Kidney (tissue), 14 donors: ENCODE measurements around the gene POLR1C. TPM values are rescaled to one million over a fixed set of nuclear protein-coding genes. Genes with fewer than 3 reads are reported as not detected.

ENCODE experiments used
- DNase-seq, 5 donors: peaks; one replicate each; pipeline ENCODE4 v3.0.0-alpha.2; 2013 to 2020
- FAIRE-seq: peaks from 2 replicates; lab custom pipeline; 2012; peaks lifted over from hg19 to GRCh38; lab: Jason Lieb, UNC
- H3K27ac ChIP-seq, 2 donors: one replicate each; pipeline ENCODE4 v1.7.0; 2013; ENCODE audit warnings: low read depth in 2 of 2, low read length in 2 of 2, inconsistent platforms in 1 of 2
- H3K27me3 ChIP-seq: one replicate; pipeline ENCODE4 v1.7.1; 2013; ENCODE audit warnings: low read length, inconsistent platforms; ENCODE audit not compliant: control insufficient read depth, insufficient read depth
- H3K36me3 ChIP-seq, 3 donors: one replicate each; pipeline versions ENCODE4 v1.7.0 to v1.7.1; 2013; ENCODE audit warnings: low read length in 3 of 3, control low read depth in 1 of 3, inconsistent platforms in 1 of 3; ENCODE audit not compliant: insufficient read depth in 3 of 3, control insufficient read depth in 2 of 3
- H3K4me1 ChIP-seq, 3 donors: one replicate each; pipeline versions ENCODE4 v1.7.0 to v1.7.1; 2013; ENCODE audit warnings: low read length in 3 of 3, inconsistent platforms in 1 of 3, low read depth in 1 of 3; ENCODE audit not compliant: control insufficient read depth in 2 of 3, insufficient read depth in 2 of 3
- H3K4me3 ChIP-seq, 3 donors: one replicate each; pipeline versions ENCODE4 v1.7.0 to v1.8.1; 2013; ENCODE audit warnings: low read length in 3 of 3, control low read depth in 1 of 3, inconsistent platforms in 1 of 3
- H3K9ac ChIP-seq, 3 donors: one replicate each; pipeline versions ENCODE4 v1.7.0 to v1.7.1; 2013; ENCODE audit warnings: low read length in 3 of 3, control low read depth in 1 of 3, inconsistent platforms in 1 of 3
- H3K9me3 ChIP-seq, 3 donors: one replicate each; pipeline versions ENCODE4 v1.7.0 to v1.7.1; 2013; ENCODE audit warnings: low read length in 3 of 3, control low read depth in 1 of 3, inconsistent platforms in 1 of 3; ENCODE audit not compliant: control insufficient read depth in 2 of 3, insufficient read depth in 1 of 3
- CTCF ChIP-seq: IDR thresholded peaks from 3 replicates; pipeline ENCODE4 v1.5.1; 2012; ENCODE audit warnings: mild to moderate bottlenecking, moderate library complexity, borderline replicate concordance; ENCODE audit not compliant: insufficient read depth; ENCODE audit errors: extremely low read depth
- intact Hi-C: fragments of 100-400 bp; cut with DNase I; formaldehyde crosslinking; loops from one replicate; pipeline ENCODE4 v1.11.1; 2022
- polyA plus RNA-seq: library from polyadenylated mRNA; stranded (reverse); fragments of 350-450 nt; fragmentation: Illumina TruSeq; extraction: RNeasy Lipid Tissue Mini Kit (QIAGEN cat#74804); gene quantifications from one replicate; pipeline ENCODE4 v1.2.3, GENCODE V29; 2014; ENCODE audit warnings: low read depth, low replicate concordance; ENCODE audit not compliant: insufficient read depth
- total RNA-seq: library from RNA; stranded (reverse); fragmentation: NEBNext Ultra II Directional; extraction: Animal tissue kit (Norgen Biotek cat#: 25700); gene quantifications from one replicate; pipeline ENCODE4 v1.2.1, GENCODE V29; 2021
- donor health status: control.
- donor health status: control.
- donor health status: control.
- donor health status: control.
- donor health status: control.
- donor health status: DM: yes; HTN: yes; CAD: no.
- donor health status: Normal renal cell carcinoma (clear cell type).

Gene POLR1C
- total and polyA plus RNA-seq, 2 donors from 2014 or later = 27.5 to 41.3 TPM

- no peak for FAIRE-seq
- H3K36me3 ChIP-seq = peaks cover 2 to 17% (median 12%) of the 10 kb centered on the region in 3 donors
- no peak for TF ChIP-seq CTCF
- peaks cover 0 to 23% (median 17%) of the 10 kb centered on the region in 3 donors for H3K4me1 ChIP-seq
- no peaks in the 10 kb centered on the region for H3K9me3 ChIP-seq
- no peak overlapping the region for H3K4me3 ChIP-seq
- DNase-seq = no peak
- intact Hi-C loops = no loop called here
- H3K27me3 ChIP-seq = no peaks in the 10 kb centered on the region
- no peak overlapping the region for H3K9ac ChIP-seq
- H3K27ac ChIP-seq = no peak overlapping the region
Observed at GRCh38 chr6:43494766-43495165, 22.1 kb upstream of the POLR1C start.

- H3K4me1 ChIP-seq = peaks cover 0 to 20% (median 17%) of the 10 kb centered on the region in 3 donors
- H3K27me3 ChIP-seq = no peaks in the 10 kb centered on the region
- H3K9ac ChIP-seq = no peak overlapping the region
- H3K36me3 ChIP-seq = peaks cover 5 to 25% (median 19%) of the 10 kb centered on the region in 3 donors
- intact Hi-C loops = no loop called here
- H3K9me3 ChIP-seq = no peaks in the 10 kb centered on the region
- peak in 1 of 5 donors; percentile 33 for DNase-seq
- H3K4me3 ChIP-seq = no peak overlapping the region
- FAIRE-seq = no peak
- no peak overlapping the region for H3K27ac ChIP-seq
- no peak for TF ChIP-seq CTCF
Observed at GRCh38 chr6:43495409-43495941, 21.4 kb upstream of the POLR1C start.

- intact Hi-C loops = no loop called here
- H3K9ac ChIP-seq = no peak overlapping the region
- FAIRE-seq (no peak), DNase-seq (peak in 4 of 5 donors; percentile 27 to 48 (median 41))
- H3K36me3 ChIP-seq = peaks cover 5 to 35% (median 25%) of the 10 kb centered on the region in 3 donors
- H3K27me3 ChIP-seq = no peaks in the 10 kb centered on the region
- H3K9me3 ChIP-seq = no peaks in the 10 kb centered on the region
- H3K4me1 ChIP-seq = peaks cover 0 to 20% (median 17%) of the 10 kb centered on the region in 3 donors
- peak; percentile 60 for TF ChIP-seq CTCF
- H3K4me3 ChIP-seq = no peak overlapping the region
- no peak overlapping the region for H3K27ac ChIP-seq
Observed at GRCh38 chr6:43496370-43497128, 20.3 kb upstream of the POLR1C start.
